GM10248 (cell line): ENCODE results near the gene SHH.

Experiments used
- CTCF ChIA-PET: fragments of 300-600 bp; sonication (Branson Sonifier 250); formaldehyde crosslinking; extraction: SDS; loops from one replicate; lab custom pipeline; 2021; ENCODE audit warnings: antibody characterized with exemption; lab: Yijun Ruan, JAX
- POLR2A ChIA-PET: fragments of 350-650 bp; sonication (Branson Sonifier 250); formaldehyde crosslinking; extraction: SDS; loops from one replicate; lab custom pipeline; 2020; ENCODE audit warnings: antibody characterized with exemption; lab: Yijun Ruan, JAX
- DNase-seq: peaks from one replicate; pipeline ENCODE4 v3.0.0; 2012; ENCODE audit errors: extremely low spot score
- CTCF ChIP-seq: IDR thresholded peaks from 2 replicates; pipeline ENCODE4 v1.5.1; 2012; ENCODE audit warnings: mild to moderate bottlenecking, low read depth; ENCODE audit errors: extremely low read depth, missing control alignments, control extremely low read depth

The SHH gene

DNA sequence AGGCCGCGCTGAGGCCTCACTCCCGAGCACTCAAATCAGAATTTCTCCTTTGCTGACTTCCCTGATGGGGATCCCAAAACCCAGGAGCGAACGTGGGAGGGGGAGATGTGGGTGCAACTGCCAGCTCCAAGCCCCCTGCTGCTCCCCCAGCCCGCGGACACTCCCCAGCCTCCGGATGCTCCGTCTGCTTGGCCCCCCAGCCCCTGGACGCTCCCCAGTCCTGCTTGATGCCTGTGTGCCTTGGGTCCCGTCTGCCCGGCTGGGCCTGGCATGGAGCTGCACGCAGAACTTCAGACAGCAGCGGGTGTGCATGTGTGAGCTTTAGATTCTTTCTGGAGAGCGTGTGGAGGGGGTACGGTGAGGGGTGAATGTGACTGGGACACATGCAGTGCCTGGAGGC is 4.7 kb upstream of the SHH start:
- ChIA-PET POLR2A (no interaction called here), CTCF (interaction anchor here (1.0 to 2.1 kb wide), 4 partner anchors 12 to 658 kb away, joined by 3 to 5 read pairs (median 4); no protein-coding TSS in a partner anchor)
- TF ChIP-seq CTCF: no peak
- DNase-seq: no peak

DNA sequence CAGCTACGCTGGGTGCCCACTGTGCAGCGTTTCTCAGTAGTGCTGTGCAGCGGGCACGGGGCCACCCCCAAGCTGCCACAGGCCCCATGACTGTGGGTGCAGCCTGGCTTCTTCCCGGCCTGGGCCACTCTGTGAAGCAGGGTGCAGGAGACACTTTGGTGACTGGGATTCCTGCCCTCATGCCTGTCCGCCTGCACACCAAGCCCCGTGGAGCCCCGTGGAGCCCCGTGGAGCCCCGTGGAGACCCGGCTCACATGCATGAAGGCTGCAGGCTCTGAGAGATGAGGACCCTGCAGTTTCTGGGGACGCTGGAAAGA is 3.9 kb upstream of the SHH start:
- no peak for DNase-seq
- TF ChIP-seq CTCF: no peak
- CTCF ChIA-PET: interaction anchor here (0.7 to 2.1 kb wide), 6 partner anchors 9 to 659 kb away, joined by 4 to 6 read pairs (median 4); no protein-coding TSS in a partner anchor
- POLR2A ChIA-PET: no interaction called here

- DNase-seq: peak; percentile 90
- TF ChIP-seq CTCF: peak; percentile 90
- POLR2A ChIA-PET: no interaction called here
- CTCF ChIA-PET: interaction anchor here (0.7 to 2.1 kb wide), 10 partner anchors 9 to 1016 kb away, joined by 3 to 6 read pairs (median 4); no protein-coding TSS in a partner anchor
These were observed 3.3 kb upstream of the SHH start for GRCh38 chr7:155815332-155816191.

- CTCF ChIA-PET: interaction anchor here (0.7 to 1.3 kb wide), 6 partner anchors 14 to 1017 kb away, joined by 3 to 4 read pairs (median 3); no protein-coding TSS in a partner anchor
- no peak for DNase-seq
- POLR2A ChIA-PET: no interaction called here
- no peak for TF ChIP-seq CTCF
These were observed 2.3 kb upstream of the SHH start for GRCh38 chr7:155814316-155815276.

- TF ChIP-seq CTCF: no peak
- ChIA-PET POLR2A (no interaction called here), CTCF (interaction anchor here (0.9 to 1.3 kb wide), 5 partner anchors 14 to 1001 kb away, joined by 3 to 4 read pairs (median 3); no protein-coding TSS in a partner anchor)
- DNase-seq: no peak
These were observed 1.5 kb upstream of the SHH start for GRCh38 chr7:155813546-155814315.
